ENCODE results near the gene CRADD.
"Not testable (repeated sequence)": the region's sequence is repeated elsewhere in the genome, so short reads cannot be mapped to it uniquely, and the experiment has no call there.

The CRADD gene

GRCh38 chr12:93706824-93707223, 29.6 kb downstream of the CRADD start:
- no peak for DNase-seq (ENCODE audit: low read depth)

- DNase-seq (ENCODE audit: low read depth) = peak; percentile 81
Measured at GRCh38 chr12:93707836-93708235, 30.7 kb downstream of the CRADD start.

- DNase-seq (ENCODE audit: low read depth) = no peak
Measured at GRCh38 chr12:93708952-93709351, 31.8 kb downstream of the CRADD start.

GRCh38 chr12:93709386-93709785, 32.2 kb downstream of the CRADD start:
- no peak for DNase-seq (ENCODE audit: low read depth)

- DNase-seq (ENCODE audit: low read depth) = no peak
Measured at GRCh38 chr12:93710574-93710926, 33.4 kb downstream of the CRADD start.

- DNase-seq (ENCODE audit: low read depth) = not testable (repeated sequence)
Measured at GRCh38 chr12:93711502-93711901, 34.3 kb downstream of the CRADD start.

GRCh38 chr12:93712200-93712599, 35.0 kb downstream of the CRADD start:
- DNase-seq (ENCODE audit: low read depth) = no peak

GRCh38 chr12:93713060-93713459, 35.9 kb downstream of the CRADD start:
- no peak for DNase-seq (ENCODE audit: low read depth)

- DNase-seq (ENCODE audit: low read depth) = no peak
Measured at GRCh38 chr12:93713800-93714199, 36.6 kb downstream of the CRADD start.

GRCh38 chr12:93714382-93714781, 37.2 kb downstream of the CRADD start:
- no peak for DNase-seq (ENCODE audit: low read depth)

GRCh38 chr12:93719710-93720109, 42.5 kb downstream of the CRADD start:
- DNase-seq (ENCODE audit: low read depth) = no peak

- no peak for DNase-seq (ENCODE audit: low read depth)
Measured at GRCh38 chr12:93720559-93720958, 43.4 kb downstream of the CRADD start.

GRCh38 chr12:93722179-93722578, 45.0 kb downstream of the CRADD start:
- no peak for DNase-seq (ENCODE audit: low read depth)

GRCh38 chr12:93722835-93723567, 45.8 kb downstream of the CRADD start:
- no peak for DNase-seq (ENCODE audit: low read depth)

- DNase-seq (ENCODE audit: low read depth) = no peak
Measured at GRCh38 chr12:93723568-93723930, 46.4 kb downstream of the CRADD start.

- no peak for DNase-seq (ENCODE audit: low read depth)
Measured at GRCh38 chr12:93725531-93725930, 48.4 kb downstream of the CRADD start.

- peak; percentile 50 for DNase-seq (ENCODE audit: low read depth)
Measured at GRCh38 chr12:93727195-93727811, 50.1 kb downstream of the CRADD start.

GRCh38 chr12:93727911-93728310, 50.7 kb downstream of the CRADD start:
- no peak for DNase-seq (ENCODE audit: low read depth)

GRCh38 chr12:93729934-93730333, 52.8 kb downstream of the CRADD start:
- DNase-seq (ENCODE audit: low read depth) = no peak

GRCh38 chr12:93733358-93733757, 56.2 kb downstream of the CRADD start:
- DNase-seq (ENCODE audit: low read depth) = no peak

- DNase-seq (ENCODE audit: low read depth) = no peak
Measured at GRCh38 chr12:93733928-93734327, 56.8 kb downstream of the CRADD start.

GRCh38 chr12:93734784-93735183, 57.6 kb downstream of the CRADD start:
- no peak for DNase-seq (ENCODE audit: low read depth)

GRCh38 chr12:93736640-93737178, 59.5 kb downstream of the CRADD start:
- no peak for DNase-seq (ENCODE audit: low read depth)

Measured in amniotic epithelial cell (primary cell).